Measurements from ENCODE around the gene NXPH2.
A peak's percentile ranks its signal among the peaks of the same experiment; 100 is the strongest.

Gene NXPH2

GRCh38 chr2:138779781-138780445 is at the start of gene NXPH2:
NXPH2 (minus strand) TSS chr2:138780390; CDS start chr2:138780241, 149 bp downstream.
- no peak for DNase-seq

GRCh38 chr2:138829326-138829919 is 49.2 kb upstream of the NXPH2 start:
- DNase-seq, result peak; percentile 4

- peak; percentile 57 for DNase-seq
Observed at GRCh38 chr2:138827426-138828054, 47.4 kb upstream of the NXPH2 start.

GRCh38 chr2:138823666-138824065 is 43.5 kb upstream of the NXPH2 start:
- DNase-seq, result no peak

GRCh38 chr2:138819964-138820363 is 39.8 kb upstream of the NXPH2 start:
- DNase-seq, result no peak

GRCh38 chr2:138818556-138818955 is 38.4 kb upstream of the NXPH2 start:
- DNase-seq, result no peak

- DNase-seq, result no peak
Observed at GRCh38 chr2:138814123-138814898, 34.1 kb upstream of the NXPH2 start.

GRCh38 chr2:138811431-138811830 is 31.2 kb upstream of the NXPH2 start:
- DNase-seq, result no peak

- no peak for DNase-seq
Observed at GRCh38 chr2:138794724-138795123, 14.5 kb upstream of the NXPH2 start.

- peak; percentile 3 for DNase-seq
Observed at GRCh38 chr2:138787053-138787666, 7.0 kb upstream of the NXPH2 start.

- DNase-seq, result no peak
Observed at GRCh38 chr2:138782383-138782782, 2.2 kb upstream of the NXPH2 start.

- no peak for DNase-seq
Observed at GRCh38 chr2:138780908-138781307, 718 bp upstream of the NXPH2 start.

- DNase-seq, result no peak
Observed at GRCh38 chr2:138780446-138780880, 273 bp upstream of the NXPH2 start.

- no peak for DNase-seq
Observed at GRCh38 chr2:138779406-138779780, 797 bp downstream of the NXPH2 start.

GRCh38 chr2:138777996-138778395 is 2.2 kb downstream of the NXPH2 start:
- no peak for DNase-seq

- no peak for DNase-seq
Observed at GRCh38 chr2:138775736-138776135, 4.5 kb downstream of the NXPH2 start.

- no peak for DNase-seq
Observed at GRCh38 chr2:138771534-138771933, 8.7 kb downstream of the NXPH2 start.

- no peak for DNase-seq
Observed at GRCh38 chr2:138767101-138767500, 13.1 kb downstream of the NXPH2 start.

GRCh38 chr2:138766464-138766863 is 13.7 kb downstream of the NXPH2 start:
- DNase-seq, result no peak

GRCh38 chr2:138763971-138764370 is 16.2 kb downstream of the NXPH2 start:
- DNase-seq, result no peak

GRCh38 chr2:138762533-138762932 is 17.7 kb downstream of the NXPH2 start:
- no peak for DNase-seq

GRCh38 chr2:138760676-138761075 is 19.5 kb downstream of the NXPH2 start:
- DNase-seq, result no peak

GRCh38 chr2:138757384-138757783 is 22.8 kb downstream of the NXPH2 start:
- no peak for DNase-seq
